GM19468 (cell line): Measurements from ENCODE around the gene DGKI.

ENCODE experiments used
- ATAC-seq: cut with Tn5 transposase; IDR thresholded peaks from one replicate; pipeline ENCODE4 v1.9.1; 2021; ENCODE audit warnings: mild to moderate bottlenecking, moderate library complexity, moderate number of reproducible peaks; ENCODE audit not compliant: unreplicated experiment; ENCODE audit errors: extremely low read depth

The DGKI gene

GRCh38 chr7:137801003-137801402 lies 45.8 kb downstream of the DGKI start:
- ATAC-seq: no peak

GRCh38 chr7:137798073-137798763 lies 48.6 kb downstream of the DGKI start:
- peak; percentile 86 for ATAC-seq

GRCh38 chr7:137795211-137795610 lies 51.6 kb downstream of the DGKI start:
- ATAC-seq: no peak

GRCh38 chr7:137791930-137792329 lies 54.8 kb downstream of the DGKI start:
- ATAC-seq: no peak

- no peak for ATAC-seq
These were observed 55.9 kb downstream of the DGKI start for GRCh38 chr7:137790828-137791227.

GRCh38 chr7:137789215-137789882 lies 57.4 kb downstream of the DGKI start:
- ATAC-seq: no peak

- no peak for ATAC-seq
These were observed 59.3 kb downstream of the DGKI start for GRCh38 chr7:137787301-137787976.

GRCh38 chr7:137778511-137778910 lies 68.3 kb downstream of the DGKI start:
- ATAC-seq: no peak

GRCh38 chr7:137774793-137775201 lies 72.0 kb downstream of the DGKI start:
- ATAC-seq: no peak

- no peak for ATAC-seq
These were observed 74.0 kb downstream of the DGKI start for GRCh38 chr7:137772748-137773147.

GRCh38 chr7:137772316-137772715 lies 74.5 kb downstream of the DGKI start:
- ATAC-seq: no peak

GRCh38 chr7:137771679-137772078 lies 75.1 kb downstream of the DGKI start:
- no peak for ATAC-seq

GRCh38 chr7:137771273-137771672 lies 75.5 kb downstream of the DGKI start:
- ATAC-seq: no peak

- ATAC-seq: no peak
These were observed 78.4 kb downstream of the DGKI start for GRCh38 chr7:137768366-137768765.

GRCh38 chr7:137762334-137762733 lies 84.4 kb downstream of the DGKI start:
- ATAC-seq: no peak

GRCh38 chr7:137760111-137760510 lies 86.7 kb downstream of the DGKI start:
- no peak for ATAC-seq

GRCh38 chr7:137757146-137757925 lies 89.4 kb downstream of the DGKI start:
- no peak for ATAC-seq

GRCh38 chr7:137755846-137756651 lies 90.7 kb downstream of the DGKI start:
- ATAC-seq: no peak

GRCh38 chr7:137755427-137755826 lies 91.3 kb downstream of the DGKI start:
- no peak for ATAC-seq
